PC-3 (cell line): Measurements from ENCODE around the gene GABBR2. TPM values are rescaled to one million over a fixed set of nuclear protein-coding genes. Genes with fewer than 3 reads are reported as not detected.

Experiments used
- ATAC-seq: fragments of 200-7000 bp; cut with Tn5 transposase; 2 replicates; pipeline ENCODE4 v1.9.1; 2020; ENCODE audit warnings: mild to moderate bottlenecking, moderate library complexity
- BruUV-seq: library from RNA; stranded (reverse); fragments of 400-500 nt; replicated peaks from 2 replicates; lab custom pipeline; 2021; lab: Mats Ljungman, UMichigan
- CTCF ChIA-PET: fragments of 300-600 bp; sonication (Branson Sonifier 250); formaldehyde crosslinking; loops from one replicate; lab custom pipeline; 2022; ENCODE audit warnings: antibody characterized with exemption; lab: Charles Lee
- POLR2A ChIA-PET: fragments of 300-600 bp; sonication (Branson Sonifier 250); formaldehyde crosslinking; loops from one replicate; lab custom pipeline; 2022; ENCODE audit warnings: antibody characterized with exemption; ENCODE audit not compliant: unreplicated experiment; lab: Charles Lee
- DNase-seq: peaks from one replicate; pipeline ENCODE4 v3.0.0-alpha.2; 2015
- H2AFZ ChIP-seq: fragments of 300-600 bp; sonication (generic); 2 replicates; pipeline ENCODE4 v1.6.0; 2016; ENCODE audit warnings: antibody characterized with exemption, low read length
- H3F3A ChIP-seq: fragments of 300-600 bp; sonication (generic); one replicate; pipeline ENCODE4 v1.6.0; 2017; ENCODE audit warnings: antibody characterized with exemption, low read length, control low read depth, mild to moderate bottlenecking; ENCODE audit not compliant: unreplicated experiment
- H3K27ac ChIP-seq: fragments of 300-600 bp; sonication (generic); 2 replicates; pipeline ENCODE4 v1.5.1; 2016; ENCODE audit warnings: mild to moderate bottlenecking, low read length
- H3K27me3 ChIP-seq: fragments of 300-600 bp; sonication (generic); 2 replicates; pipeline ENCODE4 v1.6.1; 2016; ENCODE audit warnings: low read length, mixed read lengths
- H3K36me3 ChIP-seq: fragments of 300-600 bp; sonication (generic); 2 replicates; pipeline ENCODE4 v1.6.1; 2016; ENCODE audit warnings: low read depth, mixed run types, low read length, mixed read lengths
- H3K4me1 ChIP-seq: fragments of 300-600 bp; sonication (generic); 2 replicates; pipeline ENCODE4 v1.5.1; 2016; ENCODE audit warnings: low read length; ENCODE audit not compliant: insufficient read depth
- H3K4me2 ChIP-seq: fragments of 300-600 bp; sonication (generic); 2 replicates; pipeline ENCODE4 v1.6.0; 2016; ENCODE audit warnings: low read length
- H3K4me3 ChIP-seq: fragments of 300-600 bp; sonication (generic); 2 replicates; pipeline ENCODE4 v1.5.1; 2016; ENCODE audit warnings: mild to moderate bottlenecking, low read length, mixed read lengths
- H3K79me2 ChIP-seq: fragments of 300-600 bp; sonication (generic); 2 replicates; pipeline ENCODE4 v1.6.1; 2017; ENCODE audit warnings: low read length, mixed read lengths
- H3K9ac ChIP-seq: fragments of 300-600 bp; sonication (generic); 2 replicates; pipeline ENCODE4 v1.6.0; 2016; ENCODE audit warnings: mild to moderate bottlenecking, low read length
- H3K9me2 ChIP-seq: fragments of 300-600 bp; sonication (generic); replicated peaks from 2 replicates; pipeline ENCODE4 v1.6.1; 2016; ENCODE audit warnings: mixed run types, low read length, mixed read lengths
- H3K9me3 ChIP-seq: fragments of 300-600 bp; sonication (generic); 2 replicates; pipeline ENCODE4 v1.6.1; 2016; ENCODE audit warnings: low read length, mixed read lengths
- H4K20me1 ChIP-seq: fragments of 300-600 bp; sonication (generic); 2 replicates; pipeline ENCODE4 v1.6.1; 2016; ENCODE audit warnings: low read length, mixed read lengths
- CTCF ChIP-seq: fragments of 300-600 bp; sonication (generic); conservative IDR thresholded peaks from 2 replicates; pipeline ENCODE4 v1.5.1; 2017; ENCODE audit warnings: antibody characterized with exemption, low read depth, mild to moderate bottlenecking, low read length
- EZH2 ChIP-seq: fragments of 300-600 bp; sonication (generic); IDR thresholded peaks from one replicate; pipeline ENCODE4 v1.6.1; 2017; ENCODE audit warnings: antibody characterized with exemption, mild to moderate bottlenecking, low read length; ENCODE audit not compliant: unreplicated experiment
- EZH2phosphoT487 ChIP-seq: fragments of 300-600 bp; sonication (generic); IDR thresholded peaks from 2 replicates; pipeline ENCODE4 v1.6.1; 2018; ENCODE audit warnings: mild to moderate bottlenecking, antibody characterized with exemption, low read length, borderline replicate concordance
- intact Hi-C: fragments of 100-400 bp; cut with micrococcal nuclease; formaldehyde crosslinking; loops from 2 replicates; pipeline ENCODE4 v1.9.0; 2023
- total RNA-seq: library from RNA; depleted of rRNA; stranded (reverse); fragments of >200 nt; gene quantifications from 2 replicates; pipeline ENCODE4 v1.2.3, GENCODE V29; 2014

GABBR2 gene
- total RNA-seq, 1 experiment from 2014 or later, result 0.44 TPM

GRCh38 chr9:98714833-98715232 is 6.1 kb upstream of the GABBR2 start:
- Histone ChIP-seq H3K27ac (no peak overlapping the region), H3K9ac (no peak overlapping the region), H3K9me2 (no peaks in the 10 kb centered on the region), H3K36me3 (no peaks in the 10 kb centered on the region), H3K4me1 (no peaks in the 10 kb centered on the region), H2AFZ (no peak overlapping the region), H4K20me1 (no peaks in the 10 kb centered on the region), H3K4me3 (no peak overlapping the region), H3K27me3 (peaks cover 10% of the 10 kb centered on the region), H3K9me3 (no peaks in the 10 kb centered on the region), H3F3A (no peaks in the 10 kb centered on the region), H3K4me2 (no peak overlapping the region), H3K79me2 (no peaks in the 10 kb centered on the region)
- ChIA-PET CTCF (interaction anchor here (0.6 kb wide), 1 partner anchor 152 kb away, joined by 6 read pairs; no protein-coding TSS in a partner anchor), POLR2A (no interaction called here)
- TF ChIP-seq CTCF, result no peak
- no peak for TF ChIP-seq EZH2phosphoT487
- TF ChIP-seq EZH2, result no peak
- DNase-seq, result no peak
- no peak for ATAC-seq
- no TSS peak for BruUV-seq
- intact Hi-C loops, result no loop called here

- H2AFZ ChIP-seq, result no peak overlapping the region
Observed at GRCh38 chr9:98712987-98713386, 4.3 kb upstream of the GABBR2 start.

More at GRCh38 chr9:98712987-98713386, 4.3 kb upstream of the GABBR2 start:
- Histone ChIP-seq H3K9me2 (no peaks in the 10 kb centered on the region), H3K4me3 (no peak overlapping the region), H3K4me2 (no peak overlapping the region), H3K4me1 (no peaks in the 10 kb centered on the region), H3K9me3 (no peaks in the 10 kb centered on the region), H3K9ac (no peak overlapping the region), H3K27ac (no peak overlapping the region), H3K36me3 (no peaks in the 10 kb centered on the region), H3K79me2 (no peaks in the 10 kb centered on the region), H4K20me1 (no peaks in the 10 kb centered on the region), H3F3A (no peaks in the 10 kb centered on the region), H3K27me3 (peaks cover 15% of the 10 kb centered on the region)
- TF ChIP-seq EZH2phosphoT487 (no peak), EZH2 (no peak), CTCF (no peak)
- POLR2A ChIA-PET, result no interaction called here
- BruUV-seq, result no TSS peak
- peak; percentile 4 for DNase-seq
- CTCF ChIA-PET, result interaction anchor here (0.7 kb wide), 1 partner anchor 207 kb away, joined by 7 read pairs; no protein-coding TSS in a partner anchor
- ATAC-seq, result no peak
- intact Hi-C loops, result no loop called here
